ENCODE data around the gene SND1.

SND1 gene

GRCh38 chr7:127932076-127932475 lies 280.1 kb downstream of the SND1 start:
- H3K79me2 ChIP-seq (ENCODE audit: insufficient read depth, low read length): 0 out of 2 replicates have a peak, but pooled peaks cover under 1% of the 10 kb centered on the region

DNA sequence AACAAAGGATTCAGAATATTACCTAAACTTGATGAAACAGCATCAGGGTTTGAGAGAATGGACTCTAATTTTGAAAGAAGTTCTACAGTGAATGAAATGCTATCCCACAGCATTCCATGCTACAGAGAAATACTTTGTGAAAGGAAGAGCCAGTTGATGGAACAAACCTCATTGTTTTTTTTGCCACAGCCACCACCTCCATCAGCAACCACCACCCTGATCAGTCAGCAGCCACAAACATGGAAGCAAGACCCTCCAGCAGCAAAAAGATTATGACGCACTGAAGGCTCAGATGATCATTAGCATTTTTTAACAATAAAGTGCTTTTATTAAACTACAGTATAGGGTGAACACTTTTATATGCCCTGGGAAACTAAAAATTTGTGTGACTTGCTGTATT lies 280.5 kb downstream of the SND1 start:
- H3K9me2 ChIP-seq (replicated peaks; ENCODE audit: insufficient read depth, low read length): no peaks in the 10 kb centered on the region
- H2AFZ ChIP-seq (ENCODE audit: low read depth, low read length, severe bottlenecking): no peak overlapping the region
- H3K4me2 ChIP-seq (ENCODE audit: low read depth, low read length, poor library complexity, severe bottlenecking): no peak overlapping the region
- H3K9ac ChIP-seq (ENCODE audit: low read length): no peak overlapping the region
- H3K4me3 ChIP-seq (ENCODE audit: insufficient read depth, low read length, poor library complexity, severe bottlenecking): no peak overlapping the region
- H3K9me3 ChIP-seq (ENCODE audit: insufficient read depth, low read length): no peaks in the 10 kb centered on the region
- TF ChIP-seq CTCF (IDR thresholded peaks at IDR 0.05; ENCODE audit: insufficient read depth, low read length, poor library complexity, severe bottlenecking) (no peak), EZH2phosphoT487 (conservative IDR thresholded peaks at IDR 0.05; ENCODE audit: low read length) (no peak)
- H3K79me2 ChIP-seq (ENCODE audit: insufficient read depth, low read length): no peaks in the 10 kb centered on the region
- no peaks in the 10 kb centered on the region for H4K20me1 ChIP-seq (ENCODE audit: low read depth, low read length)
- no peaks in the 10 kb centered on the region for H3K27me3 ChIP-seq (ENCODE audit: low read length)
- H3K27ac ChIP-seq (ENCODE audit: low read depth, low read length): no peak overlapping the region
- H3F3A ChIP-seq (ENCODE audit: insufficient read depth): no peaks in the 10 kb centered on the region
- H3K36me3 ChIP-seq (ENCODE audit: low read length): peaks cover 3% of the 10 kb centered on the region; the same call in 1 of the 2 replicates

More at GRCh38 chr7:127932076-127932475, 280.1 kb downstream of the SND1 start:
- Histone ChIP-seq H3K4me3 (ENCODE audit: insufficient read depth, low read length, poor library complexity, severe bottlenecking) (no peak overlapping the region), H3K9me2 (replicated peaks; ENCODE audit: insufficient read depth, low read length) (no peaks in the 10 kb centered on the region), H3K27ac (ENCODE audit: low read depth, low read length) (no peak overlapping the region), H3F3A (ENCODE audit: insufficient read depth) (no peaks in the 10 kb centered on the region), H2AFZ (ENCODE audit: low read depth, low read length, severe bottlenecking) (no peak overlapping the region), H3K36me3 (ENCODE audit: low read length) (peaks cover 3% of the 10 kb centered on the region; the same call in 1 of the 2 replicates), H4K20me1 (ENCODE audit: low read depth, low read length) (no peaks in the 10 kb centered on the region), H3K4me2 (ENCODE audit: low read depth, low read length, poor library complexity, severe bottlenecking) (no peak overlapping the region), H3K27me3 (ENCODE audit: low read length) (no peaks in the 10 kb centered on the region), H3K9me3 (ENCODE audit: insufficient read depth, low read length) (no peaks in the 10 kb centered on the region), H3K9ac (ENCODE audit: low read length) (no peak overlapping the region)
- TF ChIP-seq EZH2phosphoT487 (conservative IDR thresholded peaks at IDR 0.05; ENCODE audit: low read length): no peak
- TF ChIP-seq CTCF (IDR thresholded peaks at IDR 0.05; ENCODE audit: insufficient read depth, low read length, poor library complexity, severe bottlenecking): no peak

DNA sequence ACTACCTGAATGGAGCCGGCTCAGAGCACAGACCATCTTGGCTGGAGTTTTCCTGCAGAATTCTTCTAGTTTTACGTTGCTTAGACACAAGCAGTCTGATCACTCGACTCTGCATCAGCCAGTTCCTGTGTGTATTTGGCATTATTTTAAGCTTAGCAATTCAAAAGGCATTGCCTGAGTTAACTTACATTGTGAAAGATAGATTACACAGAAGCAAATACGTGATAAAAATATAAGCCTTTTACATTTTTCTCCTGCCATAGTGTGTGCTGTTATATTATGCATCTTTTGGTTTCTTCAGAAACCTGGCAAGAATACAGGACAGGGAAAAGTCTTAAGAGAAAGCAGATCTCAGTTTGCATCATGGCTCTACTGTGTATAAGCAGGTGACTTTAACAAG lies 281.2 kb downstream of the SND1 start:
- H3K27ac ChIP-seq (ENCODE audit: low read depth, low read length): no peak overlapping the region
- peaks cover 3% of the 10 kb centered on the region; the same call in 1 of the 2 replicates for H3K36me3 ChIP-seq (ENCODE audit: low read length)

More for the DNA sequence above, 281.2 kb downstream of the SND1 start:
- Histone ChIP-seq H3K9me3 (ENCODE audit: insufficient read depth, low read length) (no peaks in the 10 kb centered on the region), H3K9me2 (replicated peaks; ENCODE audit: insufficient read depth, low read length) (no peaks in the 10 kb centered on the region), H3K4me2 (ENCODE audit: low read depth, low read length, poor library complexity, severe bottlenecking) (no peak overlapping the region), H3F3A (ENCODE audit: insufficient read depth) (no peaks in the 10 kb centered on the region), H3K4me3 (ENCODE audit: insufficient read depth, low read length, poor library complexity, severe bottlenecking) (no peak overlapping the region), H2AFZ (ENCODE audit: low read depth, low read length, severe bottlenecking) (no peak overlapping the region), H4K20me1 (ENCODE audit: low read depth, low read length) (no peaks in the 10 kb centered on the region), H3K9ac (ENCODE audit: low read length) (no peak overlapping the region), H3K27me3 (ENCODE audit: low read length) (no peaks in the 10 kb centered on the region), H3K79me2 (ENCODE audit: insufficient read depth, low read length) (no peaks in the 10 kb centered on the region)
- no peak for TF ChIP-seq CTCF (IDR thresholded peaks at IDR 0.05; ENCODE audit: insufficient read depth, low read length, poor library complexity, severe bottlenecking)
- no peak for TF ChIP-seq EZH2phosphoT487 (conservative IDR thresholded peaks at IDR 0.05; ENCODE audit: low read length)

Data from SU-DHL-6 (cell line).